GM18526 (cell line): ENCODE data around the gene ZMYND8.

Experiments used
- POLR2A ChIP-seq: IDR thresholded peaks from 3 replicates; pipeline ENCODE4 v1.6.1; 2011; ENCODE audit not compliant: insufficient read length; ENCODE audit errors: extremely low read depth

The ZMYND8 gene

DNA sequence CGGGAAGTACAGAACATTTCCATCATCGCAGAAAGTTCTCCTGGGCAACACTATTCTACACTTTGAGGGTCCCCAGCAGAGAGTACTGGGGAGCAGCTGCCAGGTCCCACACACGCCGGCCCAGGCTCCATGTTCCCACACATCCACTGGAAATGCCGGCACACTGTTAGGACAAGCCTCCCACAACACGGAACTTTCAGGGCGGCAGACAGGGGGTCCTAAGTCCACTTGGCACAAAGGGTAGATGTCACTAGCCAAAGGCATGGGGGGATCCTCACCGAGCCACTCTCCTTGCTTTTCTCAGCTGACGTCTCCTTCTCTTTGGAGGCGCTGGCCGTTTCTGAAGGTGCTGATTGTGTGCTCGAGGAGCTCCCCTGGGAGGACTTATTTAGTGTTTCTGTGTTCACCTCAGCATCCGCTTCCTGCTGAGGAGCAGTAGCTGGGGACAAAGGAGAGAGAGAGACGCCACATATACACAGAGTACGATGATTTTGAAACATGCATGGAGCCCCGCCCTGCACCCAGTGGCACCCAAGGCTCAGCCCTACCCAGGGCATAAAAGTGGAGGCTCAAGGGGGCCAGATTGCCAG, 135.4 kb downstream of the ZMYND8 start:
- no peak for TF ChIP-seq POLR2A

DNA sequence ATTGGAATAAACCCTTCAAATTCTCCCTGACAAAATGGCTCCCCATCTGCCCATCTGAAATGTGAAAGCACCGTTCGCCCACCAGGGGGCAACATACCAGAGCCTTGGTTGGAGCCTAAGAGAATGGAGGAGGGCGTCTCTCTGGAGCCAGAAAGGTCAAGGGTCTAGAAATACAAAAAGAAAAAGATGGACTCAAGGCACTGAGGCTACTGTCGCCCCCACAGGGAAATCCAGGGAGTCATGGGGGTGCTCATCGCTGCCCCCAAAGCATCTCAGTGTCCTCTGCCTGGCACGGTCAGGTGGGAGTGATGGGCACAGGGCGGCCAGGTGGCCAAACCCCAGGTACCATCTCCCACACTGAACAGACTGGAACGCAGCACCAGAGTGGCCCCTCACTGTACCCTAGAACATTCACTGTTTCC, 136.3 kb downstream of the ZMYND8 start:
- no peak for TF ChIP-seq POLR2A

DNA sequence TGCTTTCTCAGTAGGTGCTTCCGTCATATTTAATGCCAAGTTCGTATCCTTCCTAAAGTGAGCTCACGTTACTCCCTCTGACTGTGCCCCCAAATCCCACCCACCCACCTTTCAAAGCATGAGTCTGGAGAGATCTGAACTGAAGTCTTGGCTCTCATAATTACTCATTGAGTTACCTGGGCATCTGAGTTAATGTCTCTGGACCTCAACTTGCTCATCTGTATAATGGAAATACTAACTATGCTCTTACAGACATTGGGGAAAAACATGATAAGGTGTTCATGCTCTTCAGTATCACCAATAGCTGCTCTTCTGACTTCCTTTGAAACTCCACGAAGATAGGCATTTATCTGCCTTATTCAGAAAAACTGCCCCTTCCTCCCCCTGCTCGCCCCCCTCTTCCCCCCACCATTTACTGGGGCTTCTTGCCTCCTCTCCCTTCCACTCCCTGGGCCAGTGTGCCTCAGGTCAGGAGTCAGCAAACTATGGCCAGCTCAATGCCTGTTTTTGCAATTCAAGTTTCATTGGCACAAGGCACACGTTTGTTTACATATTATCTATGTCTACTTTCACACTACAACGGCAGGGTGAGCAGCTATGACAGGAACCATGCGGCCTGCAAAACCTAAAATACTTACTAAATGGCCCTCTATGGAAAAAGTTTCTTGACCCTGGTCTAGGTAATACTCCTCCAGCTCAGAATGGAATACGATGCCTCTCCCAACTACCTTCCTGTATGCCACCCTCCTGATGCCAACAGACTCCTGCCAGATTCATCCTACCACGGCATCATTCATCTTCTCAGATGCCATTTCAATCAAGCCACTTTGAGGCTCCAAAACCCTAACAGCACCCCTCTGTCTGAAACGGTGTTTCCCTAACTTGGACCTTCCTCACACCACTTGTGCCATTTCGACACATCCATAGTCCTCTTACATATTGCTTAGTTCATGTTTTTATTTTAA, 138.7 kb downstream of the ZMYND8 start:
- no peak for TF ChIP-seq POLR2A

DNA sequence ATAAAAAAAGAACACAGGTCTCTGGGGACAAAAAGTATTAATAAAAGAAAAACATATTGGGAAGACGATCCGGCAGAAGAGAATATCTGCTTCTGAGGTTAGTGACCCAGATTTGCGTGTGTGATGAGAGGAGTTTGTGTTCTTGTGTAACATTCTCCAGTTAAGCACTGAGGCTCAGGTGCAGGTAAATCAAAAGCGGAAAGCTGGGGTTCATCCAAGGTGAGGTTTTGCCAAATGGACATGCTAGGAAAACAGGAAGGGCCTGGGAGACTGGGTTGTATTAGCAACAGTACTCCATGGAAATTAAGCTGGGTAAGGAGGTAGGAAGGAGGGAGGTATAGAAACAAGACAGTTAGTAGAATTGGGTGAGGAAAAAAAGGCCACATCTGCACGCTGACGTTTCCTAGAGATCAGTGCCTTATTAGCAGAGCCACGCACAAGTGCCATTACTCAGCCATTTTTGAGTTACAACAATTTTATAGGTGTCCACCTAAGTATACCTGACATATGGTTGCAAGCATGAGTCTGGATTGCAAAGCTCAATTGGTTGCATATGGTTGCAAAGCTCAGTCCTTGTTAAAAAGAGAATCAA, 139.6 kb downstream of the ZMYND8 start:
- no peak for TF ChIP-seq POLR2A

DNA sequence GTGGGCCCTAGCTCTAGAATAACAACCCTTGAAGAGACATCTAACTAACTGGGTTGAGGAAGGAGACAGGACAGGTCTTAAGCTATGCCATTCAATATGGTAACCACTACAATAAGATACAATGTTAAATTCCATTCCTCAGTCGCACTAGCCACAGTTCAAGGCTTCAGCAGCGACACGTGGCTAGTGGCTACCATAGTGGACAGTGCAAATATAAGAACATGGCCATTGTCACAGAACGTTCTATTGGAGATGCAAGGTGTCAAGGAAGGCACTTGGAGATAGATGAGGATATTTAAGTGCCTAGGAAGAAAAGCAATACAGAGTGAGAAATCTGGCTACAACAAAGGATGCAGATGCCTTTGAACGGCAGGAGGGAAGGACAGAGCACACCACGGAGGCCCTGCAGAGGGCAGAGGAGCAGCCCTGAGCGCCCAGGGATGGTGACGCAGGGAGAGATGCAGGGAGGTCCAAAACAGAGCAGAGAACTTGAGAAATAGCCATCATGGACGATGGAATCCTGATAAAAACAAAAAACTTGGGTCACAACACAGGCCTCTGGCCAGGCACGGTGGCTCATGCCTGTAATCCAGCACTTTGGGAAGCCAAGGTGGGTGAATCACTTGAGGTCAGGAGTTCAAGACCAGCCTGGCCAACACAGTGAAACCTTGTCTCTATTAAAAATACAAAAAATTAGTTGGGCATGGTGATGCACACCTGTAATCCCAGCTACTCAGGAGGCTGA, 140.7 kb downstream of the ZMYND8 start:
- no peak for TF ChIP-seq POLR2A

DNA sequence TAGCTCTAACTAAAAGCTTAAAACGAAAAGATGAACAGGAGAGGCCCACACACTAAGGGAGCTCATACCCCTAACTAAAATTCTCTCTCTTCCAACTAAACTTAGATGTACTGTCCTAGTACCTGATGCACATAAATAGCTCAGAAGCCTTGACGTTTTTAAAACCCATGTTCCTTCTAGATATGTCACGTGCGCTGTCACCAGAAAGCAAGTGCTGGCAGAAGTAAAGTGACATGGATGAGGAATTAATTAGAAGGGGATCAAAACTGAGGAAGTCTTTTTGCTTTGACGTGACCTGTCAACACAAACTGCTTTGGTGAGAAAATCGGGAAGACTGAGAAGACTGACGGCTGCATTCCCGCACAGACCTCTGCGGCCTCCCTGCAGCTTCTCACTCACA, 142.5 kb downstream of the ZMYND8 start:
- TF ChIP-seq POLR2A = no peak

DNA sequence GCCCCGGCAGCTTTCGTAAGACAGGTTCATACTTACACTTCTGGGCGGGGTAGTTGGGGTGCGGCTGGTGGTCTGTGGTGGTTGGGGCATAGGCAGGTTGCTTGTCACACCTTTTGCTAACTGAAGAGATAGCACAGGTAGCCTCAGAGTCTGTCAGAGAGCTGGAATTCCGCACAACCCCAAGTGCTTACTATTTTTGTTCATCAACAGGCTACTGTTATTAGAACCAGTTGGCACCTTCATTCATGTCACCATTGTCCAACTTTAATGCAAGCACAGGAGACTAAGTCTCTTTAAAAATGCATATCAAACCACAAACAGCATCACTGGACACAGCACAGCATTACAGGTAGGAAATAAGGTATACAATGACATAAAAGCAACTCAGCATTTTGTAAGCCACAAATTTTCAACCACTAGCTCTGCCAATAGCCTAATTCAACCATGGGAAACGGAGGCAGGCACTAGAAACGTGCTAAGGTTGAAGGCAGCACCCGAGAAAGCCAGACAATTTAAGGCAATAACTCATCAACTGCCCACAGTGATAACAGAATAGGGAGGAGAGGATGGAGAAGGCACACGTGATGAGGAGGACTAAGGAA, 143.8 kb downstream of the ZMYND8 start:
- TF ChIP-seq POLR2A = no peak

DNA sequence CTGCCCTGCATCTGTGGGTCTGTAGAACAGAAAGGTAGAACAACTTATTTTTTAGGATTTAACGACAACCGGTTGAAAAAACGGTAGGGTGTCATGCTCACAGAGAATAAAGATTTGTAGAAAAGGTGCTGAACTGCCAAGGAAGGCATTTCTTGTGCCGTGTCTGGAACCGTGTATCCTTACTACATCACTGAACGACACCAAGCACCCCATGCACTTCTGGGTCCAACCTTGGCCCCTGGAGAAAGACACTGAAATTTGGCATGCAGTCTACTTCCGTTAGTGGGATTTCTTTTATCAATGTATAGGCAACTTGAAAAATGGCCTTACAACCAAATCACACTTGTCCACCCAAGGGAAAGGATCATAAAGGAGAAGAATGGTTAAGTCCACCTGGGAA, 145.5 kb downstream of the ZMYND8 start:
- no peak for TF ChIP-seq POLR2A

DNA sequence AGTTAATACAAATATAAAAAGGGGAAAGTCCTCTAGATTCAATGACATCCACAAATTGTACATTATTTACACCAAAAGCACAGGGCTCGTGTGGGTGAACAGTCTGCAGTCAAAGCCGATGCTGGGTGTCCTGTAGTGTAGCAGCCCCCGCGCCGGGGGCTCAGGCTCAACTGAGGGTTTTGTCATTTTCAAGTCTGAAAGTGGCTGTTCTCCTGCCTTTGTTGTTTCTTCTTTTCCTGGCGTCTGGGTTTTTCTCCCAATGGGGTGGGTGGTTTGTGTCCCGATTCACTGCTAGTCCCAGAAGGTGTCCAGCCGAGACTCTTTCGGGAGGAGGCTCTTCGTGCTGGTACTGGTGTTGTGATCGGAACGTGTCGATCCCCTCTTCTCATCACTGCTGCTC, 146.0 kb downstream of the ZMYND8 start:
- TF ChIP-seq POLR2A = no peak

DNA sequence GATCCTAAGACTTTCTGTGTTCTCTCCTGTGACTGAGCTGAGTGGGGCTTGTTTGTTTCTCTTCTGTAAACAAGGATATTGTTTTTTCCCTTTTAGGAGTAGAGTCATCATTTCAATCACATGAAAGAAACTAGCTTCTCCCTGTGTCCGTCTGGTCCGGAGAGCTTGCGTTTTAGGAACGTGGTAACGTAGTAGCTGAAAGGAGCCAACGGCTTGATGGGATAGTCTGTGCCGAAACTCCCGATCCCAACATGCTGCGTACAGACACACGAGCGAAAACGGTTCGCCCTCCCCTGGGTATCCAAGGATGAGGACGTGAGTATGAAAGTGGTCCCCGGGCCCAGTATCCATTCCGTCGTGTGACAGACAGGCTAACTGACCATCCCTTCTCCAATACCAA, 146.5 kb downstream of the ZMYND8 start:
- TF ChIP-seq POLR2A = no peak

DNA sequence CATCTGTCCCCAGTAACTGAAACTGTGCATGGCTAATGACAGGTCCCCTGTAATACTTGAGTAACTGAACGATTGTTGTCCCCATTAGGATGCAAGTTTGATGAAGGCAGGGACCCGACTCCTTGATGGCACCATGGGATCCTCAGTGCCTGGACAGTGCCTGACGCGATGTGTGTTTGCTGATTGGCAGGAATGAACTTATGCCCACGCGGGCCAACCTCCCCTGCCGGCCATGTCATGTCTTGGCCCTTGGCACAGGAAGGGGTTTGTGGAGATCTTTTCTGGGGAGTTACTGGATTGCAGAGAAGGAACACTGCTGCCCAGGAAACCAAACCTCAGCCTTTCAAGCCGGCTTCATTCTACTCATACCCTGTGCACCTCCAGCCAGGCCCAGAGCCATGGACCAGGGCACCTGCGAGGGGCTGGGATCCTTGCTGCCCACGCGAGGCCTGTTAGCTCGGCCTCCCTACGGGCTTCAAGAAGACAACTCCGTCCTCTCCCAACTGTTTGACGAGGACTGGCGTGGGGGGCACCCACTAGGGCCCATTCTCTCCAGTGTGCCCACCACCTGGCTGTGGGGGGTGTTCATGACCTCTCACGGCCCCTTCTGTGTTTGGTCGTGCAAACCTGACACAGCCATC, 147.8 kb downstream of the ZMYND8 start:
- TF ChIP-seq POLR2A = no peak

DNA sequence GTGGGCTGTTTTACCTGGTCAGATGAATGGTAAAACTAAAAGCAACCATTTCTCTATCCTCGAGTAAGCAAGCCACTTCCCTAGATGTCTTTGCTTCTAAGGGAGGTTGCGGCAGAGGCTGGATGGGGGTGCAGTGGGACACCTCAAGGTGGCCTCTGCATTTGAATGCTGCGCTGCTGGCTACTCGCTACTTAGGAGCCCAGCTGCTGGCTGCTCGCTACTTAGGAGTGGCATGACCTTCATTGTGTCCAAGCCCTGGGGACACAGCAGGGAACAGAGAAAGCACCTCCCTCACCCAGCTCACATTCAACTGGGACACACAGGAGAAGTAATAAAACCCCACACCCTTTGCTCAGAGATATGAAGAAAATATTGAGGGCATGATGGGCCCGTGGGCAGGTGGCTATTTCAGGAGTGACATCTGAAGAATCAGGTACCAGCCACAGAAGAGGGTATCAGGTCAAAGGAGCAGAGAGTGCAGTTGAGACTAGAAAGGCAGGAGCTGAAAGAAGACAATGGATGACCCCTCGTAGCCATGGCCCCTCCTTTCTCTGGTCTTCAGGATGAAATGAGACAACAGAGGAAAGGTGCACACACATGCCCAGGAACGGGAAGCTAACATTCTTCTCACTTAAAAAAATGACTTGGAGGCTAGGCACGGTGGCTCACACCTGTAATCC, 149.4 kb downstream of the ZMYND8 start:
- no peak for TF ChIP-seq POLR2A

DNA sequence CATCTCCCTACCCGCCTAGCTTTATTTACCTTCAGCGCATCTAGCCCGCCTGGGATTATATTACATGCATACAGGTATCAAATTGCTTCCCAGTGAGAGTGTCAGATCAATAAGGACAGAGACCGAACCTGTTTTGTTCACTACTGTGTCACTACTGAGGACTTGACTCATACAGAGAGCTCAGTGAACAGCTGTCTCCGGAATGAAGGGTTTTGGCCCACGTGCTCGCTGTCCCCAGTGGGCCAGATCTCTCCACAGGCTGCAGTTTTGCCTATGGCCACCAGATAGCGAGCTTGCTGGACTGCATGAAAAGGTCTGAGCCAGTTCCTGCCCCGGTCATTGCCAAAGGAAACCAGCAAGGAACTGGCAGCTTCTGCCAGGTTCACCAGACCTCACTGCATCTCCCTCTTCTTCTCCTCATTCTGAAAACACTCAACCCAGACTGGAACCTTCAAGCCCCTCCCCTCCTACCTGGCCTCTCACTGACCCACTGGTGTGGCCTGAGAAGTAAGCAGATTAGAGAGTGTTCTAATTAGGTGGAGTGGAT, 150.8 kb downstream of the ZMYND8 start:
- TF ChIP-seq POLR2A = no peak

DNA sequence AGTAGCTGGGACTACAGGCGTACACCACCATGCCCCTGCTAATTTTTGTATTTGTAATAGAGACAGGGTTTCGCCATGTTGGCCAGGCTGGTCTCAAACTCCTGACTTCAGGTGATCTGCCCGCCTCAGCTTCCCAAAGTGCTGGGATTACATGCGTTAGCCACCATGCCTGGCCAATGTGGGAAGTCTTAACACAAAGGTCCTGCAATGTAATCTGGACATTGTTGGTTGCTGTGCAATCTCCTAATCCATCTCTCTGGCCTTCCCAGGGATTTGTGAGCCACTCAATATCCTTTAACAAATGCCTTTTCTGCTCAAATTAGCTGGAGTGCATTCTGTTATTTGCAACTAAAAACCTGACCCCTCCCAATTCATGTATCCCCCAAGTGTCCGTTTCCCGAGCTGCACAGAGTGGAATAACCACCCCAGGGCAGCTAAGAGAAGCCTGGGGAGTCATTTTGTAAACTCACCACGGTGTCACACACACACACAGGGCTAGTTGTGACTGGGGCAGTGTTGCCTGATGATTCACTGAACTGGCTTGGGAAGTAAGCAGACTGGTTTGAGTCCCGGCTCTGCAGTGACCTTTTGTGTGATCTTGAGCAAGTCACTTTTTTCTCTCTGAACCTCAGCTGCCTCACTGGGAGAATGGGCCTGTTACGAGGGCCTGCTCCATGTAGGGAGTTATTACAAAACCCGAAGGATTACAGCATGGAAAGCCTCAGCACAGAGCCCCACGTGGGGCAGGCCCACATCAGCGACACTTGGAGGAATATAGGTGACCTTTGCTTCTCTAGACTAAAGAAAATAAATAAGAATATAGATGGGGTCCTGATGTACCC, 152.3 kb downstream of the ZMYND8 start:
- no peak for TF ChIP-seq POLR2A
